H9 (cell line): Measurements from ENCODE around the gene GNPDA1. TPM values are rescaled to one million over a fixed set of nuclear protein-coding genes. Genes with fewer than 3 reads are reported as not detected.

ENCODE experiments used
- DNase-seq: peaks from one replicate; pipeline ENCODE4 v3.0.0-alpha.2; 2017
- H2AFZ ChIP-seq: one replicate; pipeline ENCODE4 v1.6.1; 2013; ENCODE audit warnings: mild to moderate bottlenecking, low read length, control low read depth, moderate library complexity
- H2AK5ac ChIP-seq: 2 replicates; pipeline ENCODE4 v1.6.1; 2013; ENCODE audit warnings: low read length, control low read depth, mixed read lengths; ENCODE audit not compliant: insufficient read length
- H2BK120ac ChIP-seq: one replicate; pipeline ENCODE4 v1.6.1; 2013; ENCODE audit warnings: low read depth, mild to moderate bottlenecking, low read length, control low read depth, inconsistent platforms; ENCODE audit not compliant: poor library complexity, severe bottlenecking
- H2BK12ac ChIP-seq: 2 replicates; pipeline ENCODE4 v1.6.1; 2013; ENCODE audit warnings: low read length, control low read depth, mixed read lengths, low read depth; ENCODE audit not compliant: insufficient read length
- H2BK15ac ChIP-seq: 2 replicates; pipeline ENCODE4 v1.6.1; 2013; ENCODE audit warnings: low read depth, low read length, control low read depth
- H2BK20ac ChIP-seq: one replicate; pipeline ENCODE4 v1.6.1; 2013; ENCODE audit warnings: low read depth, mild to moderate bottlenecking, low read length, control low read depth, inconsistent platforms; ENCODE audit not compliant: poor library complexity, severe bottlenecking
- H2BK5ac ChIP-seq: 2 replicates; pipeline ENCODE4 v1.6.1; 2013; ENCODE audit warnings: low read length, control low read depth, mixed read lengths; ENCODE audit not compliant: insufficient read length
- H3K14ac ChIP-seq: 2 replicates; pipeline ENCODE4 v1.6.1; 2013; ENCODE audit warnings: low read length, control low read depth; ENCODE audit not compliant: insufficient read depth
- H3K18ac ChIP-seq: 2 replicates; pipeline ENCODE4 v1.6.1; 2013; ENCODE audit warnings: low read depth, mild to moderate bottlenecking, mixed read lengths, low read length, control low read depth; ENCODE audit not compliant: insufficient read length
- H3K23ac ChIP-seq: 2 replicates; pipeline ENCODE4 v1.6.1; 2013; ENCODE audit warnings: low read length, control low read depth, mixed read lengths, low read depth; ENCODE audit not compliant: insufficient read length
- H3K23me2 ChIP-seq: 2 replicates; pipeline ENCODE4 v1.6.1; 2013; ENCODE audit warnings: low read depth, mild to moderate bottlenecking, mixed read lengths, low read length, control low read depth; ENCODE audit not compliant: insufficient read length, poor library complexity, severe bottlenecking
- H3K27ac ChIP-seq: 2 replicates; pipeline ENCODE4 v1.5.1; 2013; ENCODE audit warnings: low read length, control low read depth, mixed read lengths, low read depth; ENCODE audit not compliant: insufficient read length
- H3K27me3 ChIP-seq: 2 replicates; pipeline ENCODE4 v1.6.1; 2013; ENCODE audit warnings: low read length, control low read depth, inconsistent platforms; ENCODE audit not compliant: insufficient read depth
- H3K4ac ChIP-seq: 2 replicates; pipeline ENCODE4 v1.6.1; 2013; ENCODE audit warnings: low read depth, mild to moderate bottlenecking, control low read depth, inconsistent platforms, low read length, moderate library complexity
- H3K4me1 ChIP-seq: 2 replicates; pipeline ENCODE4 v1.6.1; 2013; ENCODE audit warnings: low read length, control low read depth, inconsistent platforms; ENCODE audit not compliant: insufficient read depth
- H3K4me2 ChIP-seq: 2 replicates; pipeline ENCODE4 v1.6.1; 2013; ENCODE audit warnings: low read length, control low read depth, mixed read lengths; ENCODE audit not compliant: insufficient read length, insufficient read depth
- H3K56ac ChIP-seq: 2 replicates; pipeline ENCODE4 v1.6.1; 2013; ENCODE audit warnings: low read depth, mild to moderate bottlenecking, mixed read lengths, low read length, control low read depth; ENCODE audit not compliant: insufficient read length
- H3K79me1 ChIP-seq: 2 replicates; pipeline ENCODE4 v1.6.1; 2013; ENCODE audit warnings: low read depth, mild to moderate bottlenecking, moderate library complexity, low read length, control low read depth, inconsistent platforms; ENCODE audit not compliant: insufficient read depth, poor library complexity, severe bottlenecking
- H3K79me2 ChIP-seq: 2 replicates; pipeline ENCODE4 v1.6.1; 2013; ENCODE audit warnings: low read length, control low read depth, inconsistent platforms; ENCODE audit not compliant: insufficient read depth
- H3K9ac ChIP-seq: 2 replicates; pipeline ENCODE4 v1.6.1; 2013; ENCODE audit warnings: low read length, control low read depth, mixed read lengths; ENCODE audit not compliant: insufficient read length; ENCODE audit errors: extremely low read depth
- H3K9me3 ChIP-seq: one replicate; pipeline ENCODE4 v1.6.1; 2013; ENCODE audit warnings: low read depth, low read length, inconsistent platforms; ENCODE audit not compliant: control insufficient read depth
- H3T11ph ChIP-seq: one replicate; pipeline ENCODE4 v1.6.1; 2013; ENCODE audit warnings: mild to moderate bottlenecking, low read length, control low read depth, inconsistent platforms
- H4K20me1 ChIP-seq: one replicate; pipeline ENCODE4 v1.6.1; 2013; ENCODE audit not compliant: control insufficient read depth, insufficient read length, insufficient read depth
- H4K5ac ChIP-seq: 2 replicates; pipeline ENCODE4 v1.6.1; 2013; ENCODE audit warnings: low read depth, mild to moderate bottlenecking, mixed read lengths, low read length, control low read depth; ENCODE audit not compliant: insufficient read length
- H4K8ac ChIP-seq: replicated peaks from 2 replicates; pipeline ENCODE4 v1.6.1; 2013; ENCODE audit warnings: low read length, control low read depth, mixed read lengths, low read depth; ENCODE audit not compliant: insufficient read length
- H4K91ac ChIP-seq: 2 replicates; pipeline ENCODE4 v1.6.1; 2013; ENCODE audit warnings: low read depth, mild to moderate bottlenecking, moderate library complexity, mixed read lengths, low read length, control low read depth; ENCODE audit not compliant: insufficient read length
- H3K27ac Mint-ChIP-seq, 3 experiments: 2 replicates in 2 of 3; 3 replicates in 1 of 3; pipeline ENCODE4 v1.8.0; 2020 to 2021; ENCODE audit warnings: mixed read lengths in 3 of 3, mild to moderate bottlenecking in 1 of 3, moderate library complexity in 1 of 3
- H3K27me3 Mint-ChIP-seq: 2 replicates; pipeline ENCODE4 v1.8.0; 2021; ENCODE audit warnings: low read depth, mild to moderate bottlenecking, moderate library complexity, mixed read lengths
- H3K36me3 Mint-ChIP-seq, 3 experiments: 2 replicates in 2 of 3; 3 replicates in 1 of 3; pipeline ENCODE4 v1.8.0; 2020 to 2021; ENCODE audit warnings: low read depth in 3 of 3, mixed read lengths in 3 of 3; ENCODE audit not compliant: insufficient read depth in 1 of 3
- H3K4me1 Mint-ChIP-seq, 2 experiments: 2 replicates each; pipeline ENCODE4 v1.8.0; 2020; ENCODE audit warnings: mixed read lengths in 2 of 2
- H3K4me3 Mint-ChIP-seq, 2 experiments: 2 replicates in 1 of 2; 3 replicates in 1 of 2; pipeline ENCODE4 v1.8.0; 2020 to 2021; ENCODE audit warnings: mild to moderate bottlenecking in 2 of 2, mixed read lengths in 2 of 2, moderate library complexity in 1 of 2
- H3K9me3 Mint-ChIP-seq, 2 experiments: 2 replicates in 1 of 2; 3 replicates in 1 of 2; pipeline ENCODE4 v1.8.0; 2020; ENCODE audit warnings: mild to moderate bottlenecking in 2 of 2, mixed read lengths in 2 of 2, moderate library complexity in 1 of 2
- WGBS: extraction: QIAGEN DNeasy Blood & Tissue Kit; methylation state at CpG from one replicate; pipeline ENCODE4 v1.1.7; 2013; ENCODE audit warnings: missing lambda C conversion rate, low lambda C conversion rate, mixed read lengths; ENCODE audit not compliant: insufficient read length; ENCODE audit errors: extremely low coverage; 5-methylcytosine and 5-hydroxymethylcytosine counted together
- total RNA-seq: library from RNA; stranded (reverse); gene quantifications from 2 replicates; pipeline ENCODE4 v1.2.1, GENCODE V29; 2021
- TF ChIP-seq, protein P1 (sequence below): fragments of 200-600 bp; sonication (generic); conservative IDR thresholded peaks from 3 replicates; pipeline ENCODE4 v1.8.0; 2021; ENCODE audit warnings: antibody characterized with exemption, mild to moderate bottlenecking

Gene GNPDA1
- total RNA-seq, 1 experiment from 2014 or later: 66.8 TPM

GRCh38 chr5:142032150-142032549 is 19.3 kb upstream of the GNPDA1 start:
- H3K4ac ChIP-seq: no peak overlapping the region
- H3K79me2 ChIP-seq: no peaks in the 10 kb centered on the region
- no peaks in the 10 kb centered on the region for H3K27me3 ChIP-seq
- TF ChIP-seq, protein P1, sequence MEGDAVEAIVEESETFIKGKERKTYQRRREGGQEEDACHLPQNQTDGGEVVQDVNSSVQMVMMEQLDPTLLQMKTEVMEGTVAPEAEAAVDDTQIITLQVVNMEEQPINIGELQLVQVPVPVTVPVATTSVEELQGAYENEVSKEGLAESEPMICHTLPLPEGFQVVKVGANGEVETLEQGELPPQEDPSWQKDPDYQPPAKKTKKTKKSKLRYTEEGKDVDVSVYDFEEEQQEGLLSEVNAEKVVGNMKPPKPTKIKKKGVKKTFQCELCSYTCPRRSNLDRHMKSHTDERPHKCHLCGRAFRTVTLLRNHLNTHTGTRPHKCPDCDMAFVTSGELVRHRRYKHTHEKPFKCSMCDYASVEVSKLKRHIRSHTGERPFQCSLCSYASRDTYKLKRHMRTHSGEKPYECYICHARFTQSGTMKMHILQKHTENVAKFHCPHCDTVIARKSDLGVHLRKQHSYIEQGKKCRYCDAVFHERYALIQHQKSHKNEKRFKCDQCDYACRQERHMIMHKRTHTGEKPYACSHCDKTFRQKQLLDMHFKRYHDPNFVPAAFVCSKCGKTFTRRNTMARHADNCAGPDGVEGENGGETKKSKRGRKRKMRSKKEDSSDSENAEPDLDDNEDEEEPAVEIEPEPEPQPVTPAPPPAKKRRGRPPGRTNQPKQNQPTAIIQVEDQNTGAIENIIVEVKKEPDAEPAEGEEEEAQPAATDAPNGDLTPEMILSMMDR: no peak
- H2AK5ac ChIP-seq: no peak overlapping the region
- H4K20me1 ChIP-seq: no peaks in the 10 kb centered on the region
- H3K27ac Mint-ChIP-seq: no peak overlapping the region
- no peak for DNase-seq
- no peaks in the 10 kb centered on the region for H3K9me3 ChIP-seq
- H3K36me3 Mint-ChIP-seq: no peaks in the 10 kb centered on the region
- H3K79me1 ChIP-seq: no peaks in the 10 kb centered on the region
- H2AFZ ChIP-seq: no peak overlapping the region
- H4K5ac ChIP-seq: no peak overlapping the region
- H3K23ac ChIP-seq: no peak overlapping the region
- no peak overlapping the region for H3K27ac ChIP-seq
- H4K91ac ChIP-seq: no peak overlapping the region
- no peak overlapping the region for H3K4me2 ChIP-seq
- no peak overlapping the region for H2BK12ac ChIP-seq
- H3K23me2 ChIP-seq: no peaks in the 10 kb centered on the region
- no peak overlapping the region for H3T11ph ChIP-seq
- H2BK5ac ChIP-seq: no peak overlapping the region
- no peak overlapping the region for H2BK120ac ChIP-seq
- H3K4me1 Mint-ChIP-seq: peaks cover 8 to 12% of the 10 kb centered on the region in 2 experiments
- H2BK15ac ChIP-seq: no peak overlapping the region
- WGBS: no CpG with 5 or more reads among the region's 2 CpGs
- H3K9ac ChIP-seq: no peak overlapping the region
- H4K8ac ChIP-seq: no peak overlapping the region
- no peaks in the 10 kb centered on the region for H3K4me1 ChIP-seq
- H3K4me3 Mint-ChIP-seq: no peak overlapping the region
- H3K27me3 Mint-ChIP-seq: peaks cover 3% of the 10 kb centered on the region
- H3K18ac ChIP-seq: no peak overlapping the region
- H3K9me3 Mint-ChIP-seq: no peaks in the 10 kb centered on the region; a peak in 1 of 5 replicates
- no peak overlapping the region for H2BK20ac ChIP-seq
- no peak overlapping the region for H3K14ac ChIP-seq
- H3K56ac ChIP-seq: no peak overlapping the region
